ENCODE data around the gene HSPA2.

The HSPA2 gene

DNA sequence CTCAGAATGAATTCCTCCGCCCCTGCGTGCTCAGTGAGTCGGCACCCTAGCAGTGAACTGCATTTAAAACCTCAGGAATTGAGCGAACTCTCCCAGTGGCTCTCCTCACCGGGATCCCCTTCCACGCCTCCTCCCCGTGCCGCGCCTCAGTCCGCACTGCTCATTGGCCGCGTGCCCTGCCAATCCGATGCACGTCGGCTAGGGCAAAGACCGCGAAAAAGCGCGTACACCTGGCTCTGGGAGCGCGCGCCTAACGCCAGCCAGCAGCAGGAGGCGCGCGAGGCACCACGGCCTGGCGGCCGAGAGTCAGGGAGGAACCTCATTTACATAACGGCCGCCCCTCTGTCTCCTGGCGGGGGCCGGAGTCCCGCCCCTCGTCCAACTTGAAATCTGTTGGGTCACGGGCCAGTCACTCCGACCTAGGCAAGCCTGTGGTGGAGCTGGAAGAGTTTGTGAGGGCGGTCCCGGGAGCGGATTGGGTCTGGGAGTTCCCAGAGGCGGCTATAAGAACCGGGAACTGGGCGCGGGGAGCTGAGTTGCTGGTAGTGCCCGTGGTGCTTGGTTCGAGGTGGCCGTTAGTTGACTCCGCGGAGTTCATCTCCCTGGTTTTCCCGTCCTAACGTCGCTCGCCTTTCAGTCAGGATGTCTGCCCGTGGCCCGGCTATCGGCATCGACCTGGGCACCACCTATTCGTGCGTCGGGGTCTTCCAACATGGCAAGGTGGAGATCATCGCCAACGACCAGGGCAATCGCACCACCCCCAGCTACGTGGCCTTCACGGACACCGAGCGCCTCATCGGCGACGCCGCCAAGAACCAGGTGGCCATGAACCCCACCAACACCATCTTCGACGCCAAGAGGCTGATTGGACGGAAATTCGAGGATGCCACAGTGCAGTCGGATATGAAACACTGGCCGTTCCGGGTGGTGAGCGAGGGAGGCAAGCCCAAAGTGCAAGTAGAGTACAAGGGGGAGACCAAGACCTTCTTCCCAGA is at the start of gene HSPA2:
Gene HSPA2 (plus strand): TSS at position 534 of the 995 bp plus-strand sequence. CDS start 109 bp downstream, at position 643.
- peak; percentile 100 for DNase-seq (ENCODE audit: low read depth, low spot score)

DNA sequence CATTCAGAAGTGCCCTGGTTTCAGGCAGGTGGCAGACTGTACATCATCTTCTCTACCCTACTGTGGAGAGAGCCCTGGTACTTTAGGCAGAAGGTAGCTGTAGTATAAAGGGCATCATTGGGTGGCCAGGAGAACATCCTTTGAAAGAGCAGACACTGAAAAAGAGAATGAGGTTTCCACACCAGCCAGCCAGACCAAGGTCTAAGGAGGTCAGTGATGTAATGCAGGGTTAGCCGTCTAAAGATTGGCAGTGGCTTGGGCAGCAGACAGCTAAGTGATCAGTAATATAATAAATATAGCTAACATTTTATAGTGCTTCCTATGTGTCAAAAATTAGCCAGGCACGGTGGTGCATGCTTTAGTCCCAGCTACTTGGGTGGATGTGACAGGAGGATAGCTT is 48.9 kb upstream of the HSPA2 start:
- no peak for DNase-seq (ENCODE audit: low read depth, low spot score)

DNA sequence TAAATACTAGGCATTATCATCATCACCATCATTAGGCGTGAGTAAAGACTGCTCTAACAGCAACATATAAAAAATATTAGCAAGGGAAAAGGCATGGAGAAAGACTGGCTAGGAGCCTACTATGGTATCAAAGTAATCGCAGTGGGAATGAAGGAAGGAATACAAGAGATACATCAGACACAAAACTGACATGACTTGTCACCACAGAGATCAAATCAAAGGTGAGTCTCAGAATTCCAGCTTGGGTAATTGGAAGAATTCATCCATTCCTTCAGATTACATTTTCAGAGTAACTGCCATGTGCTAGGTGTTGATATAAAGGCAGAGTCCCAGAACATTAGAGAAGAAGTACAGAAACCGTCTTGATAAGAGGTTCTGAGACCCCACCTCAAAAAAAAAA is 47.1 kb upstream of the HSPA2 start:
- no peak for DNase-seq (ENCODE audit: low read depth, low spot score)

DNA sequence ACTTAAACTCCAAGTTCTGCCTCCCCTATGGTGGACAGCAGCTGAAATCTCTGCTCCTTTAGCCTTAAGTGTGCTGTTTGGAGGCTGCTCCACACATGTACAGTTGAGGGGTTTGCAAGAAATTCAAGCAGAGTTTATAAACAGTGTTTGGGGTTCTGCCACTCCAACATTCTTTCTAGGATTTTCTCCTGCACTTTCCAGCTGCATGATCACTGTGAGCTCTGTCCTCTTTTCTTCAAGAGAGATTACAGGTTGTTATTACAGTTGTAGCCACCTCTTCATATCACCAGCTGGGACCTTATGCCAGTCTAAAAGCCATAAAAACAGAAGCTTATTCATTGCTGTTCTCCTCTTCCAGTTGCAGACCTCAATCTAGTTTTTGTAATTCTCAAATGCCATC is 45.3 kb upstream of the HSPA2 start:
- DNase-seq (ENCODE audit: low read depth, low spot score), result no peak

DNA sequence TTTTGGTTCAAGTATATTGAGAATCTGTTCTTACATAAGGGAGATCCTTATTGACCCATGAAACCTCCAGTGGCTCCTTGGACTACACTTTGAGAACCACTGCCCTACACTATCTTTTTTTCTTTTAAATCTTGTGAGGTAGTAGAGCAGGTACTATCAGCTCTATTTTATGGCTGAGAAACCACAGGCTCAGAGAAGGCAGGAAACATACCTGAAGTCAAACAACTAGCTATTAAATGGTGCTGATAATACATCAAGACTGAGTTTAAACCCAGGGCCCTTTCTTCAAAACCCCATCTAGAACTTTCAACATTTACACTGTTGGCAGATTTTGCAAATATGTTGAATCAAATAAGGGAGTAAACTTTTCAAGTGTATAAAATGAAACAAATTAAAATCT is 43.8 kb upstream of the HSPA2 start:
- no peak for DNase-seq (ENCODE audit: low read depth, low spot score)

DNA sequence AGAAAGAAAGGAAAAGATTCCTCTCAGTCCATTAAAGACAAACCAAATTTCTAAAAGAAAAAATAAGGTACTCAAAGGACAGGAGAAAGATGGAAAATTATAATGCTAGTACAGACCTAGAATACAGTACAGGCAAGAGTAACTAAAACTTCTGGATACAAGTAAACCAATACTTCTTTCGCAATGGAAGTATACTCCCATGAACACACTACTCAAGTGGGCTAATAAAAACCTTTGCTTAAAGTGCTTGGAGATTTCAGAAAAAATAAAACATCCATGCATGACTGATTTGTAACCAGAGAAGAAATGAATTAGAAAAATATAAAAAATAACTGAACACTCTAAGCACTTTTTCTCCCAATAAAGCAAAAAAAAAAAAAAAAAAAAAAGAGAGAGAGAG is 40.5 kb upstream of the HSPA2 start:
- no peak for DNase-seq (ENCODE audit: low read depth, low spot score)

DNA sequence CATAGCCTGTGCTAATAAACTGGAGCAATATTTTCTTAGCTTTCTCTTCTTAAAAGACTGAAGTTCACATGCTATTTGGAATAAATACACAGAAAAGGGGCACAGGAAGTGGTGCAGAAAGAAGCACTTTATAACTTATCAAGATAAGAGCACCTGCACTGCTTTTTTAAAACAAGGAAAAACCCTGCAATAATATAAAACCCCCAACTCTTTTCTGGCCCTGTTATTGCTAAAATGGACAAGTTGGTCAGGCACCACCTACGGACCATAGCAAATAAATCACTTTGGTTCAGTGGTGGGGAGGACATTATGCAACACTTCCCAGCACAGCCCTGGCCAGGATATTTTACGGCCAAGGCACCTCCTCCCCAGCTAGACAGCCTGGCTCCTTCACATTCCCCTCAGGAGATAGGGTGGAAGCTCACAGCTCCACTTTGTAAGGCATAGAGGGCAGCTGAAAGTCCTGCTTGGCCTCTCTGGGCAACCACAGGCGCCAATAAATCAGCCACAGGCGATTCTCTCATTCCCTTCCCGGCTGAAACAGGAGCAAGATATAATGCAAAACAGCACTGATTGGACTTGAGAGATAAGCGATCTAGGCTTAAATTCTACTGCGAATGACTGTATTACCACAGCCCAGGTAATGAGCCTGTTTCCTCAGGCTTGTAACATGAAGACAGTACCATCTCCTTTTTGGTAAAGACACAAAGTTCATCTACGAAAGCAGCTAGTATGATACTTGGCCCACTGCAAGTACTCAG is 39.0 kb upstream of the HSPA2 start:
- peak; percentile 92 for DNase-seq (ENCODE audit: low read depth, low spot score)

DNA sequence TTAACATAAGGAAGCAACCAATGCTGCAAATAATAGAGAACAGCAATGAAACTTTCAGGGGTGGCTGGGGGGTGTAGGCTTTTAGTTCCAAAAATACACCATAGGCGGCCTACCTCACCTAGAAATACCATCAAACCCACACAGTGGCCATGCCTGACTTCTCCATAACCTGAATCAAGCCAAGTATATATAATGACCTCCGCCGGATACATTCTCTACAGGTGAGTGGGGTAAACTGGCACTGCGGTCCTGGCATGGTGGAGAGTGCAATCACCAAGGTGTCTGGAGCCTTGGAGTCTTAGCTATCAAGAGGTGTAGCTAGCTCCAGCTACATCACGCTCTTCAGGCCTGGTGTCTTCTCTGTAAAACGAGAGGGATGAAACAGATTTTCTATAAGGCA is 38.1 kb upstream of the HSPA2 start:
- DNase-seq (ENCODE audit: low read depth, low spot score), result no peak

DNA sequence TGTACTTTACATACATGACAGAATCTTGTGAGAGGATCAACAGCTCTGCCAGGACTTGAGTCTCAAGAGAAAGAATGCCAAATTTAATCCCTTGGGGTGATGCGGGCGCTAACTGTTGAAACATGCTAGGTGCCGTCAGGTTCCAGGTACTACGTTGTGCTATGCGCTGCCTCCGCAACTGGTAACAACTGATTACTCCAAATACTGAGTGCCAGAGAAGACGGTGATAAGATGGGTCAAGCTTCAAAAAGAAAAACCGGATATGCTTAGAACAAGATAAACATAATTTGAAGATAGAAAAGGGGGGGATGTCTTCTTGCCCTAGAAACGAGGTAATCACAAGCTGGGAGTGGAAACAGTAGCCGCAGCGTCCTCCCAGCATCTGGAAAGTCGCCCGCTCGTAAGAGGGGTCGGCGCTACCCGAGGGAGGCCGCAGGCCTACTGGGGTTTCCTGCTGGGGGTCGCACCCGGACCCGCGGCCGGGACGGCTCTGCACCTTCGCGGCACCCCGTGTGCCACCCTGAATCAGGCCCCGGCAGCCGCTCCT is 37.6 kb upstream of the HSPA2 start:
- peak; percentile 37 for DNase-seq (ENCODE audit: low read depth, low spot score)

DNA sequence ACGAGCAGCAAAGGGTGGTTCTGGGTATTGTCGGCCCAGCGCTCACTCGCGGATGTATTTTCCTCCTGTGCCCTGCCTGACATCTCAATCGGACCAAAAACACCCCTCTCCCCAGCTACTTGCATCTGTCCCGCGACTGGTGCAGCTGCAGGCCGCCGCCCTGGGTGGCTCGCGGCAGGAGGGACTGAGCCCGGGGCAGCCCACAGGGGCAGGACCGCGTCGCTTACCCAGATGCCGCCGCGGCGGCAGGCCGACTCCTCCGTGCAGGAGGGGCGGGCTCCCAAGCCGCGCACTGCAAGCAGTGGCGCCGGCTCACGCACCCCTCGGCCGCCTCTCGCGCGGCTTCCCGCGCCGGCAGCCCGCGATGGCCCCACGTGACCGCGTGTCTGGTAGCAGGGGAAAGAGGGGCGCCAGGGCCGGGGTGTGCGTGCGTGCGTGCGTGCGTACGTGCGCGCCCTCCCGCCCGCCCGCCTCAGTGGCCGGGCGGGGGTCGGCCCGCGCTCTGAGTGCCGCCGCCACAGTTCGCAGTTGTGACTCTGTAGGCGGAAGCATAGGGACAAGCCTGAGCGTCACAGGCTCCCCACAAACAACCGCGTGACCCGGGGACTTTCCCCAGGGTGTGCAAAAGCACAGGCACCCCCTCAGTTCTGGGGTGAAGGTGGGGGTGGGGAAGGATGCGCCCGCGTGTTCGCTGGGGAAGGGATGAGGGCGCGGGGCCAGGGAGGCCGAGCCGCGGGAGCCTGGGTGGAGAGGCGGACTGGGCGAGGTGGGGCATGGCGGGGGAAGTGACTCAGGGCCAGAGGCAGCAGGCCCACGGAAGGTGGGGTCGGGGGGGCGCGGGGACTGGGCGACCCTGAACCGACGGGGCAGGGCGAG is 36.9 kb upstream of the HSPA2 start, which contains the start of gene ZBTB25:
Gene ZBTB25 (minus strand): TSS at position 405 of the 876 bp plus-strand sequence. CDS start 13,305 bp downstream, outside the sequence.
- DNase-seq (ENCODE audit: low read depth, low spot score), result peak; percentile 95

DNA sequence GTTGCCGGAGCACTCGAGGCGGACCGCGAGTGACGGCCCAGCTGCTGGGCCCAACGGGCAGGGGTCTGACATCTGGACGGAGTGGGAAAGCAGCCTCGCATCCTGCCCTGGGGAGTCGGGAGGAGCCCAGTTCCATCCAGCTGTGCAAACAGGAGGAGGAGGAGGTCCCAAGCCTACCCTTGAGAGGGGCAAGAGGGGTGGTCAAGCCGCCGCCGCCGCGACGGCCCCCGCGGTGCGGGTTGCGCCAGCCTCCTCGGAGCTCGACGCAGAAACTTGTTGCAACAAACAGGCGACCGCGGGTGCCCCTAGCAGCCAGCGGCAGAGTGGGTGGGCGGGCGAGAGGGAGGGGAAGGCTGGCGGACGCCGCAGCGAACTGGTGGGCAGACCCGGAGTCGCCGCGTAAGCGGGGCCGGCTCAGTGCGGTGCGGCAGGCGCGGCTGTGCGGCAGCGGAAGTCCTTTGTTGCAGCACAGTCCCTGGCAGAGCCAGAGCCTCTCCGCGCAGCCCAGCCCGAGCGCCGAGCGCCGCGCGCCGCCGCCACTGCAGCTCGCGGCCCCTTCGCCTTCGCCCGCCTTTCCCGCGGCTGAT is 36.1 kb upstream of the HSPA2 start, which contains the start of gene ZBTB1:
Gene ZBTB1 (plus strand): TSS at position 461 of the 587 bp plus-strand sequence. CDS start 16,735 bp downstream, outside the sequence.
- DNase-seq (ENCODE audit: low read depth, low spot score), result peak; percentile 92

DNA sequence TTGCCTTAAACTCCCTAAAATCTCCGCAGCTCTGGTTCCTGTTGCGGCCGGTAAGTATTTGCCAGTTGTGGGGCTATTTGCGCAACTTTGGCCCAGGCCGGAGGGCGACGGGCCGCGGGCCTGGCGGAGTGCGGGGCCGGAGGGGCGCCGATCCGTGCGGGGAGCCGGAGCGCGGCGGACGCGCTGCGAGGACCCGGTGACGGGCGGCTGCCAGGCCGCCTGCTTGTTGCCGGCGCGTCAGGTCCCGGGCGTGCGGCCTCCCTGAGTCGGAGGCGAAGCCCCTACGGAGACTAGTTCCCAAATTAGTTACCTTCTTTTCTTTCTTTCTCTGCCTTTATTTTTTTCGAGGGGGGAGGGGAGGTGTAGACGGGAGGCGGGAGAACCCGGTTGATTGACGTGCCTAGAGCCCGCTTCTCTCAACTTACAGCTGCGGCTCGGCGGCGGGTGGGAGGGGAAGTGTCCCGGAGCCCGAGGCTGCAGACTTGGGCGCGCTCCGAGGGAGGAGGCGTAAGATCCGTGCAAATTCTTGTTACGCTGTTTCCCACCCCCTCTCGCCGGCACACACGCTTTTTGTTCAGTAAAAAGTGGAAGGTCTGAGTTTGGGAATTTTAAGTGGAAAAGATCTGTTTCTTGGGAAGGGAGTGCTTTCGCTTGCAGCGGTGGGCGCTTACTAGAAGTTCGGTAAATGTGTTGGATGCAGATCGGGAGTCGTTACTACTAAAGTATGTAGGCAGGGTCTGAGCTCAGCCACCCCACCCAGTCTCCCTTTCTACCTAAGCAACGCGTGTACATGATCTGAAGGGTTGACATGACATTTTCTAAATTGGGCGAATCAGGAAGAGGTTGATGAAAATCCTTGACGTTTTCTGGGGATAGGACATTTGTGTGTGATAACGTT is 35.4 kb upstream of the HSPA2 start:
- peak; percentile 94 for DNase-seq (ENCODE audit: low read depth, low spot score)

DNA sequence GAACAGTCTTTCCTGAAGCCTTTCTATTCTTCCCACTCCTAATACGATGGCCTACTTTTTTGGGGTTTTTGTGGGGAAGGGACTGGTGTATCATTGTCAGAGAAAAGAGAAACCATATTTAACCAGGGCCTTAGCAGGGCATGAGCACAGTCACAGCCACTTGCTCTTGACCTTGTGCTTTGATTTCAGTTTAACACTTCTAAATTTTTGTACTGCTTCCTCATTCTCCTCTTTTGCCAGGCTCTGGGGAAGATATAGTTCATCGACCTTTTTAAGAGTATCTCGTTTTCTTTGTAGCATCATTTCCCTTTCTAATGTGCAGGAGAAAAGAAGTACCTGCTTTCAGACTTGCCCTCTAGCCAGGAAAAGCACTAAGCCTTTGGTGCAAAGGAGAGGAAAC is 33.8 kb upstream of the HSPA2 start:
- DNase-seq (ENCODE audit: low read depth, low spot score), result no peak

DNA sequence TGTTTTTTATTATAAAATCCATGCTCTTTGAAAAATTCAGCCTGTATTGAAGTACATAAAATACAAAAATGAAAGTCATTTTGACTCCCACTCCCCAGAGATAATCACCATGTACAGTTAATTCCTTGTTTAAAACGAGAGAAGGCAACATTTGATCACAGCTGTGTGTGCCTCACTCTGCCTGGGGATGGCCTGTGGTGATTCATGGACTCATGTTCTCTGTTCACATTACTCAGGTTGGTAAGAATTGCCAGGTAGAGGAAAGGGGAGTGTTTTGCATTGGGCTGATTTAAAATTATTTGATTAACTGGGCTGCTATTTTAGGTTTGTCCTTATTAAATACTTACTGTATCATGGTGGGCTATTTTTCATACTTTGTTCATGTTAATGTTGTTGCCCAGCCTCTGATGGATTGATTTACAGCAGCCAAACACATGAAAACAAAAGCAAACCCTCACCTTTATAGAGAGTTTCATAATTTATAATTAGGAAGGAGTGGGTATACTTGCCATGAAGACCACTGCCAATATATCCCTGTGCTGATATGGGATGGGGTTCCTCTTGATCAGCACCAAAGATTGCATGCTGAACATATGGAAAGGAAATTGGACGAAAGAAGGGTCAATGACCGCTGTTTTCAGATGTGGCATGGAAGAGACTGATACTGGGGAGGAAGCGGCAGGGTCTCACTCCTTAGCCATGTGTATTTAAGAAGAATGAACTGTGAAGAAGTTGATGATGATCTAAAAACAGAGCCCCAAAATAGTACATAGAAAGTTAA is 33.0 kb upstream of the HSPA2 start:
- no peak for DNase-seq (ENCODE audit: low read depth, low spot score)

DNA sequence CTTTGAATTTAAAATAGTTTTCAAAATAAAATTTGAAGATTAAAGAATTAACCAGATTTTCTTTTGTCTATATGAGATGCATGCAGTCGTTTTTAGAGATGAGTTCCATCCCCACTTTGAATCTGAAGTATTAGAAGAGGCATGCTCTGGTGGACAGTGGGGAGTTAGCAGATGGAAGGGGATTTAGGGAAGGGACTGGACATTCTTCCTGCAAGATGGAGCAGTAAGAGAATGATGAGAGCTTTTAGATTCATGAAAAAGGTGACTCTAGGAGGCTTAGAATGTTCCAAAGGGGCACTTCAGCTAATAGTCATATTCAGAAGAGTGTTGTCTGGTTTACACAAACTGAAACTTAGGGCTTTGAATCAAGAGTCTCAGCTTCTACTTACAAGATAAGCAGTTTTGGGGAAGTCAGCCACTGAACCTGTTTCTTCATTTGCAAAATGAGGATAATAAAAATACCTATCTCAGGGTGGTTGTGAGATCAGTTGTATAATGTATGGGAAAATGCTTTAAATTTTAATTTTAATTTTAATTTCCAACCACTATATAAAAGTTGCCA is 32.2 kb upstream of the HSPA2 start:
- no peak for DNase-seq (ENCODE audit: low read depth, low spot score)

DNA sequence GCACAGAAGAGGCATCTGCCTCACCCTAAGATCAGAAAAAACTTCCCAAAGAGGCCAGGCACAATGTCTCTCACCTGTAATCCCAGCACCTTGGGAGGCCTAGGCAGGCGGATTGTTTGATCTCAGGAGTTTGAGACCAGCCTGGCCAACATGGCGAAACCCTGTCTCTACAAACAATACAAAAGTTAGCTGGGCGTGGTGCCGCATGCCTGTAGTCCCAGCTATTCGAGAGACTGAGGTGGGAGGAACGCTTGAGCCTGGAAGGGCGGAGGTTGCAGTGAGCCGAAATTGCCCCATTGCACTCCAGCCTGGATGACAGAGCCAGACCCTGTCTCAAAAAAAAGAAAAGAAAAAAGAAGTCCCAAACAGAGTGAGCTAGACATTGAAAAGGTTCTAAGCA is 31.5 kb upstream of the HSPA2 start:
- peak; percentile 89 for DNase-seq (ENCODE audit: low read depth, low spot score)

DNA sequence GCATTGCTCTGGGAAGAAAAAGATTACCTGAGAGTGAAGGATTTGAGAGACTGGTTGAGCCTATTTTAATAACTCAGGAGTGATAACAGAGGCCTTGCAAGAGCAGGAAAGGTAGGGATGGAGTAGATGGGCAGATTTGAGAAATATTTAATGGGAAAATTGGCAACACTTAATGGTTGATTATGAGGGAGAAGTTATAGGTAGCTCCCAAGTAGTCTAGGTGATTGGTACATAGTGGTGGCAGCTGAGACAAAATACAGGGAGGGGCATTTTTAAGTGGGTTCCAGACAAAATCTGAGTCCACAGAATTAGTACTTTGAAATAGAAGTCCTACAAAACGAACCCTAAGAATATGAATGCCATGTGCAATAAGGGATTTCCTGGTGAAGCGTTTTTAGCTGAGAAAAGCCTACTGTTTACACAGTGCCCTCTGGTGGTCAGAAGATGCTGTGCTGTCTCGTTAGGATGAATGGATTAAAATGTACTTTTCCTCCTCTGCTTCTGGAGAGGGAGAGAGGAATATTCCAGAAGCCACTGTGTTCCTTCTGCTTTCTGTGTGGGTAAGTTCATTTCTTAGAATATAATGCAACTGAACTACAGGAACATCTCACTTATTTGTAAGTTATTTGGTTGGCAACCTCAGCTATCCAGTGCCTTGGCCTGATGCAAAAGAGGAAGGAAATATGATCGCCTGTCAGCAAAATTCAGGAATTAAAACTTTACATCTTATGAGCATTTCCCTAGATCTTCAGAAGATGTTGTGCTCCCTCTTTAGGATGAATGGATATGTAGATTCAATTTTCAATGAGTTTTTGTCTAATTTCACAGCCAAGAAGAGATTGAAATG is 29.5 kb upstream of the HSPA2 start:
- DNase-seq (ENCODE audit: low read depth, low spot score), result peak; percentile 47

DNA sequence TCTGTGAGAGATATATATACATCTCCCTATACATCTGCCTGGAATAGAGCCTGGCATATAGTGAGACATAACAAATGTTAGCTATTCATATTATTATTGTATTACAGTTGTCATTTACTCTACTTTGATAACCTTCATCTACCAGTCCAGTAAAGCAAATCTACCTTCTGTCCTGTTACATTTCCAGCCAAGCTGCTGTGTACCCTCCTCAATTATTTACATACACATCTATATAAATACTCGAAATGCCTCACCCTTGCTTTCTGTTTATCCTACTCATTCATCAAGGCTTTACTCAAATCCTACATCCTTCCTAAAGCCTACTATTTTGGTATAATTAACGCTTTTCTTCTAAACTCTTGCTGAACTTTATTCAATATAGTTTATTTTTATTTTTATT is 27.3 kb upstream of the HSPA2 start:
- DNase-seq (ENCODE audit: low read depth, low spot score), result no peak
